ENCODE measurements around the gene BACH1.
A peak's percentile ranks its signal among the peaks of the same experiment; 100 is the strongest.

BACH1 gene

GRCh38 chr21:29293495-29293894, 5.2 kb upstream of the BACH1 start:
- no peak for DNase-seq

DNA sequence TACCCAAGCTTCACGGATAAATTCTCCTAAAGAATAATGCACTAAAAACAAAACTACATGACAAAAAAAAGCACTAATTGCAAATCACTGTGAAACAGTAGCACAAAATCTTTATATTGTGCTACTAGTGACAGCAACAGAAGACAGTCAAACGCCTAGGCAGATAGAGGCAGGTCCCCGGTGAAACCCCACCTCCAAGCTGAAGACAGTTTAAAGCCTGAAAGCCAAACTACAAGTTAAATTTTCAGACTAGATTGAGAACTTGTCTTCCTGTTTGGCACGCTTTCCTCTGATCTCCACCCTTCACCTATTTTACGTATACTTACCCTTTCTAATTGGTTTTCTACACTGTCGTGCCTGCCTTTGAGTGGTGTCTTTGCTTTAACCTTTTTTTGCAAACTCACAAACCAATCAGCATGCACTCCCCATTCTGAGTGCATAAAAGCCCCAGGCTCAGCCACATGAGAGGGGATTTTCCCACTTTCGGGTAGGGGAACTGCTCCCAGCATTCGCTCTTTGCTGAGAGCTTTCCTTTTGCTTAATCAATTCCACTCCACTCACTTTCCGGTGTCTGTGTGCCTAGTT, 3.6 kb upstream of the BACH1 start:
- no peak for DNase-seq

DNA sequence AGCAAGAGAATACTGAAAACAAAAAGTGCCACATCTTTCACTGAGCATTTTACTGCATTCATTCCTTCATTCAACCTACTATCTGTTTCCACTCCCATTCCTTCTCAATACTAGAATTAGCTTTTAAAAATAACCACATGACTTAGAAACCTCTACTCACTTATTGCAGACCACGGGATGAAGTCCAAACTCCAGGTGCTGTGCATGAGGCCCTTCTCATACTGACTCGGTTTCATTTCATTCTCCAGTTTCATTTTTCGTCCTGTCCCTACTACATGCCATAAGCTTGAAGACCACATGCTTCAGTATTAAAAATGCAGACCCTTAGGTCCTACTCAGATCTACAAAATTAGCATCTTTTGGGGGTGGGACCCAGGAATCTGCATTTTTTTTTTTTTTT, 2.3 kb upstream of the BACH1 start:
- no peak for DNase-seq

DNA sequence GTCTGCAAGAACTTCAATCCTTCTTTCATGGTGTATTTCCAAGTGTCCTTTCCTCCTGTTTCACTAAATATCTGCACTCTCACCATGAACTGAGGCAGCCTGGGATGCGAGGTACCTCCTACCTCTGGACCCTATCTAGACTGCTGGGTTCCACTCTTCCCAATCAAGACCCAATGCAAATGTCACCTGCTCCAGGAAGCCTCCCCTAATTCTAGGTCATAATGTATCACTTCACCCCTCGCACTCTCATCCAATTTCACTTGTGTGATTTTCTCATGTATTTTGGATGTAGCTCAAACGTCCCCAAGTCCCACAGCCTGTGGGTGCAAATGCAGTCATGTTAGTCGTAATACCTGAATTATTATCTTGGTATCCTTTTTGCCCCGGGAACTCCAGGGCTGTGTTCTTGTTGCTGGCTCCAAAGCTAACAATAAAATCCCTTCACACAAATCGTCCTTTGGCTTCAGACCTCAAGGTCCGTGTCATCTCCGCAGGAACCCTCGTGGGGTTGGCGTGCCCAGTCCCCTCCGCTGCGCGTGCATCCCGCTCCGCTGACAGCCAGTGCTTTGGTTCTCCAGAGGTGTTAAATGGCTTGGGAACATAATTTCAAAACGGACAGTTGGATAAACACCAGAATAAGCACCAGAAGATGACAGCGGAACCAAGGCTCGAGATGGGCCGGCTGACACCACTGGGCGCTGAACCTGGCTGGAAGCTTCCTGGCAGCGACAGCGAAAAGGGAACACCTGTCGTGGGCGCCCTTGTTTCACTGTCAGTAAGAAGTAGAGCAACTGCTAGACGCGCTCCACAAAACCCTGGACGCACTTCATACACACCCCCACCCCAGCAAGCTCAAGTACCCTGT, 1.0 kb upstream of the BACH1 start:
- no peak for DNase-seq

GRCh38 chr21:29299046-29299915, 559 bp downstream of the BACH1 start:
- peak; percentile 75 for DNase-seq

DNA sequence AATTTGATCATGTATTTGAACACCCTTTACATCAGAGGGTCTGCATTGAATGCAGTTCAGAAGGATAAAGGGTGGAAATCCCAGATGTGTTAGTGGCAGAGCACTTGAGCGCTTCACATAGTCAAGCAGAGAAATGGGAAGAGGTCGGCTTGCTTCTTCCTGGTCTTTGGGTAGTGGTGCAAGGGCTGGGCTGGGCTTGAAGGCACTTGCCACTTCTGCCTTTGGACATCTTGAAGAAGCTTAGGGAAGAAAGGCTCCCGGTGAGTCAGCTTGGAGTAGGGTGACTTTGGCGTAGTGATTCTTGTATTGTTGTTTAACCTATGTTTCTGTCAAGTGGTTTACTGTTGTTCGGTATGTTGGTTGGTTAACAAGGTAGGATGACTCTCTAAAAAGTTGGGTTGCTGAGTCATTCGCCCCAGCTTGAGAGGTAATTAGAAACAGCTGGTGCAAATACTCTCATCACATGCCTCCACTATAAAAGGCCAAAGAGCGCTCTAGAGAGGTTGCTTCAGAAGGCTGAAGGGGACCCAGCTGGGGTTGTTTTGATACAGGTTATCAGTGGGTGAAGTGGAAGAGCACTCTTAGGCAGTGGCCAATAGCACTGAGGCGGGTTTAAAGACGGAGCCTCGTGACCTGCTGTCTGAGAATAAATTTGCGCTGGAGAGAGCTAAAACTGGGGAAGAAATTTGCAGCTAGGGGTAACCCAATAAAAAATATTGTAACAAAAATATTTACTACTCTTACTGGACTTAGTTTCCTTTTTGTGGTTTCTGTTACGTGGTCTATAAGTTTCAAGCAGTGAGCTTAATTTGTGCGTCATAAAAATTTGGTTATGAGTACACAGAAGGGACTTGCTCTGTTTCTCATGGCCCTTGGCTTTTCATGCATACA, 1.4 kb downstream of the BACH1 start:
- peak; percentile 93 for DNase-seq

DNA sequence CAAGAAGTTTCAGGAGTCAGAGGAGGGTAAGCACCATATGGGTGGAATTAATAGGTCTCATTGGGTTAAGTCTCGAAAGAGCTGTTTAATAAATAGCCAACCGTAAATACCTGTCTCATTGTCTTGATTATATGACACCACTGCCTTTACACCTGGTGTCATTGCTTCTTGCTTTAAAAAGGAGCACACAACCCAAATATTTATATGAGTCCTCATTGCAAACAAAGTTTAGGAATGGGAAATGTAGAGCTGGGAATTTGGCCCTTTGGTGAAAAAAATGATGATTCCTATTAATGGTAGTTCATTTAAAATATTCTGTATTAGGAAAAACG, 2.1 kb downstream of the BACH1 start:
- no peak for DNase-seq

DNA sequence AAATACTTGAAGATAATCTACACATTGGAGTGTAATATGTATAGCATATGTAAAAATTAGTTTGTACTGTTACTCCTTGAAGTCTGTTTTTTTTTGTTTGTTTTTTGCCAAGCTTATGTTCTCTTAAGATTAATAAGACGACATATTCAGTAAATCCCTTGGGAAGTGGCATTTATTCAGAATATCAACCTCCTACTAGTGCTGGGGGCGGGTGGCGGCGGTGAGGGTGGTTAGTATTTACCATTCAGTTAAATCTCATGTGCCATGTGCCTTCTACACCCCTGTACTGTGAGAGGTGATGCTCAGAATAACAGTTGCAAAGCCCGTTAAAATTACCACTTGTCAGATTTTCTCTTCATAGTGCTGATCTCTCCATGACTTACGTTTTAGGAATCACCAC, 3.0 kb downstream of the BACH1 start:
- DNase-seq: no peak

- no peak for DNase-seq
Observed at GRCh38 chr21:29302359-29302875, 3.7 kb downstream of the BACH1 start.

DNA sequence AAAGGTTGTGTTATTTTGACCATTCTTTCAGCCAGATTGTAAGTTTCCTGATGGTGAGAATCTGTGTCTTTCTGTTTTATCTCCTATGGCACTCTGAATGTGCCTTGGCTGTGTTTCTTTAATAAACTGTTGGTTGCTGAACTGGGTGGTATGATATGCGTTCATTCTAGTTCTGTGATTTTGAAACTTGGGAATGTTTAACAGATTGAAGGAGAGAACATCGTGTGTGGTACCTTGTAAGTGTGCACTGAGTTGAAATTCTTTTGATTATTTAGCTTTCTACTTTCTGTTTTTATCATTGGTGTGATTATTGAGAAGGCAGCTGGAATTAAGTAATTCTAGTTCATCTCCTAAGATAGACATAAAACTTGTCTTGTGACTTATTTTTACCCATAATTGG, 4.6 kb downstream of the BACH1 start:
- DNase-seq: no peak

DNA sequence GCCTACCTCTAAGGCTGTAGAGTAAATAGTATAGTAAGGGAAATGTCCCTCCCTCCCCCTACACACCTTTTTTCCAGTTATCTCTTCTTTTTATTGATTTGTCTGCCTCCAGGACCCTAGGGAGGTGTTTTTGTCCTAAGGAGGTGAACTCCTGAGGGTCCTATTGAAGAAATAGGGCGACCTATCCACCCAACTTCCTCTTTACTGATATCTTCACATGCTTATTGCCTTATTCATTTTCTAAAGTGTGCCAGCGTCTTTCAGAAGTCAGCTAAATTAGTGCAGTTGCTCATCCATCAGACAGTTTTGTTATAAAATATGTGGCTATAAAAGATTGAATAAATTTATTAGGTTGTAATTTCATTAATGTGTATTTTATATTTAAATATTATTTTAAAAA, 5.9 kb downstream of the BACH1 start:
- DNase-seq: no peak

- DNase-seq: no peak
Observed at GRCh38 chr21:29305068-29305467, 6.3 kb downstream of the BACH1 start.

DNA sequence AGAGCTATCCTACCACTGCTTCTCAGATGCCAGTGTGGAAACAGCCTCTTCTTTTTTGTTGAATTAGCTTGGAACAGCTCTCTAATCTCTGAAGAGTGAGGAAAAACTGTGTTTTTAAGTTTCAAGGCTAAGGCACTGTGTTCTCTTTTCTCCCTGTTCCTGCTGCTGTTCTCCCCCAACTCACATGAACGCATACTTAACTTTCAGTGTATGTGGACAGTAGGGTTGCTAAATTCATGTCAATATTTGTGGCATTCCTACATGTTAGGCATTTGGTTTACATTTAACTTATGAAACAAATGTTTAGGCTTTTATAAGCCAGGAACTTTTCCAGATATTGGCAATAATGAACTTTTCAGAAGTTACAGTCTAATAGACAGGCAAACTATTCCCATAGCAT, 6.8 kb downstream of the BACH1 start:
- DNase-seq: no peak

- DNase-seq: no peak
Observed at GRCh38 chr21:29306920-29307319, 8.2 kb downstream of the BACH1 start.

- DNase-seq: no peak
Observed at GRCh38 chr21:29307718-29308455, 9.2 kb downstream of the BACH1 start.

- peak; percentile 82 for DNase-seq
Observed at GRCh38 chr21:29308456-29308783, 9.7 kb downstream of the BACH1 start.

DNA sequence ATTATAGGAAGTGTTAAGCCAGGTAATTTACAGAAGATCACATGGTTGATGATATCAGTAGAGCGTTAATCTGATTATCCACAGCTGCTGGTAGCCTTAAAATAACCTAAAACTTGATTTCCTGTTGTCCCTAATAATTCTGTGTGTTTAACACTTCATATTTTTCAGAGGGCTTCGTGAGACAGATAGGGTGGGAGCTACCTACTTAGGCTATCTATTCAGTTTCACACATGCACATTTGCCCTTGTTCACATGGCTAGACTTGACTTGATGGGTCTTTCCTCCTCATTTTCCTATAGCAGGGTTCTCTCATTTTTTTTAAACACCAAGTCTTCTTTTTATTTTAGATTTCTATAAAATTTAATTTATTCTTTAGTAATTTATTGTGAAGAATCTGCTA, 11.0 kb downstream of the BACH1 start:
- DNase-seq: no peak

DNA sequence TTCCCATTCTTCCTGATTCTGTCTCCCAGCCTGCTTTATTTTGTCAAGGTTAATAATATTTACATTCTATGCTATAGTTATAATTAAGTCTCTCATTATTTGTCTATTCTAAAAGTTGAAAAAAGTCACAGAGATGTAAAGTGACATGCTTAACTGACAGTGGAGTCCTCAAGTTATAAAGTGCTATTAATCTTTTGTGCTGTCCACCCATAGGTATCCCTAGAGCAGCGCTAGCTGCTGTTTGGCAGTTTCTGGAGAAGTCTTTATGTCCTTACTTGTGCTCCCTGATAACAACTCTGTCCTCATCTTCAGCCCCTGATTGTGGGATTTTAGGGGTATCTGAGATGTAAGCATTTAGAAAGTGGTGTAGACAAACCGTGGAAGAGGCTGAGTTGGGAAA, 13.1 kb downstream of the BACH1 start:
- no peak for DNase-seq

DNA sequence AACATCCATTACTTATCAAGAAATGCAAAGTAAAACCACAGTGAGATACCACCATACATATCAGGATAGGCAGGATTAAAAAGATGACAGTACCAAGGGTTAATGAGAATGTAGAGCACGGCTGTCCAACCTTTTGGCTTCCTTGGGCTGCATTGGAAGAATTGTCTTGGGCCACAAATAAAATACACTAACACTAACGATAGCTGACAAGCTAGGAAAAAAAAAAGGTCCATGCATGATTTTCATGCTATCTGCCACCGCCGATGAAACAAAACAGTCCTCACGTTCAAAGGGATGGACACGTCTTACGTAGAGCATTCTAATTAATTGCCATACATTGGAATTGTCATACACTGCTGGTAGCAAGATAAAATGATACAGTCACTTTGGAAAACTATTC, 14.3 kb downstream of the BACH1 start:
- DNase-seq: no peak

- DNase-seq: no peak
Observed at GRCh38 chr21:29313662-29314408, 15.1 kb downstream of the BACH1 start.
